KBM-7 (cell line): ENCODE results near the gene CFHR3.
"Not testable (repeated sequence)": the region's sequence is repeated elsewhere in the genome, so short reads cannot be mapped to it uniquely, and the experiment has no call there.

Experiments used
- DNase-seq: peaks from one replicate; pipeline ENCODE4 v3.0.0-alpha.2; 2015
- in situ Hi-C: fragments of 300-500 bp; cut with MboI; formaldehyde crosslinking; loops from 2 replicates; pipeline ENCODE4 v1.14.3; 2020; ENCODE audit warnings: low sequenced_read_pairs, low pct_unique_long_range_greater_than_20kb, mixed read lengths

Gene CFHR3

GRCh38 chr1:196774603-196775002 is at the start of gene CFHR3:
Gene CFHR3 (plus strand): TSS chr1:196774840. CDS start chr1:196774887, 47 bp downstream.
- in situ Hi-C loops = no loop called here
- DNase-seq = no peak

DNA sequence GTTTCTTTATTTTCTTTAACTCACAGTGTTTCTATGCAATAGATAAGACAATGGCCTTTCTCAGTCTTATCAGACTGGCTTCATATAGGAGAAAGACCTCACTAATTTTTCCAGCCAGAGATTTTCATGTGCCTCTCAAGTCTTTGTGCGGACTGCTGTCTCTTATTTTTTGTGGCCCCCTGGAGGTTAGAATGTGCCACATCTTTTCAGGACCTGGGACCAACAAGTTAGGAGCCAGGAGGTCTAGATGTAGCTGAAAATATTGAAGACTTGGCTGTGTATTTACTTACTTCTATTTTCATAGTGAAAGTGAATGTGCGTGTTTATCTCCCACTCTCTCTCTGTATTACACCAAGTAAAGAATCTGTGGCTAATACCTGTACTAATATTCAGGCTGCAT is 42.1 kb upstream of the CFHR3 start:
- no peak for DNase-seq
- in situ Hi-C loops = no loop called here

DNA sequence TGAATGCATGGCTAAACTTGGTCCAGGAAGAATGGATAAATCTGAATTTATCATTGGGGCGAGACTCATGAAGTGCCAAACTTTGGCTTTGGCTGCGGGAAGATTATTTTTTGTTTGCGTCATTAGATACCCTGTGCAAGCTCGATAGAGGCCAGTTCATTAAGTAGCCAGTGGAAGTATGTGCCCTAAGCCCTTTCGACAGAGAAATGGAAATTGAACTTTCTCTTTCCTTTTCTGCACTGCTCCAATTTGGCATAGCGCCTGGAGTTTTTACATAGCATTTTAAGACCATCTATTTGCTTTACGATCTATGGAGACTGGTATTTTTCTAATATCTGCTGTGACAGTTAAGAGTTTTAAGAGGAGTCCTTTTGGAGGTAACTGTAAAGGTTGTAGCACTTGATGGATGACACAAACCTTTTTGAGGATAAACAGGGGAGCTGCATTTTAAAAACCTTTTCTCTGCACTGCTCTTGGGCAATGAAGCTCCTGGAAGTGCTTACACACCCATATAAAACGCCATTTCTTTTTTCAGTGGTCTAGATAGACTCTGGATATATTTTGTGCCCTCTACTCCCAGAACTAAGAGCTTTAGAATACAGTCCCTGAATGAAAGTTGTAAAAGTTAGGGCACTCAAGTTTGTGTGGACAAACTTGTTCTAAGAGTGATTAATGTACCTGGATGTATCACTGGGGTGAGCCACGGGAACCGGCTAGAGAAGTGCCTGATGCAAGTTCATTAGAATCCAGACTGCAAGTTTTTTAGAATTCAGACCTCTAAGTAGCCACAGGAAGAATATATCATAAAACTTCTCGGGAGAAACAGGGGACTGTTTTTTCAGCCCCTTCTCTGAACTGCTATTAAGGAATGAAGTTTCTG is 41.3 kb upstream of the CFHR3 start:
- no peak for DNase-seq
- in situ Hi-C loops = no loop called here

DNA sequence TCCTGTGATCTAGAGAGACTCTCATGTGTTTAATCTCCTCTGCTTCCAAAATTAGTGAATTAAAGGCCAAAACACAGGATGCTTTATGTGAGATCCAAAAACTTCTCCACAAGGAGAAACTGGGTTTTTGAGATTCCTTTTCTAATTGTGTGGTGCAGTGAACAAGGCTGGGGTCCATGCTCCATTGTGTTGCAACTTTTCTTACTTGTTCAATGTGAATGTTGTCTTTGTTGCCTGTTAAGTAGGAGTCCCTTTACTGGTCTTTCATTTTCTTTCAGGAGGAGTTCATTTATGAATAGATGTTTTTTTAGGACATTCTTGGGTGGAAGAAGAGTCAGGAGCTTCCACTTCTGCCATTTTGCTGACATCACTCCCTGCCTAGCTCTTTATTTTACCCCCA is 40.6 kb upstream of the CFHR3 start:
- in situ Hi-C loops = no loop called here

DNA sequence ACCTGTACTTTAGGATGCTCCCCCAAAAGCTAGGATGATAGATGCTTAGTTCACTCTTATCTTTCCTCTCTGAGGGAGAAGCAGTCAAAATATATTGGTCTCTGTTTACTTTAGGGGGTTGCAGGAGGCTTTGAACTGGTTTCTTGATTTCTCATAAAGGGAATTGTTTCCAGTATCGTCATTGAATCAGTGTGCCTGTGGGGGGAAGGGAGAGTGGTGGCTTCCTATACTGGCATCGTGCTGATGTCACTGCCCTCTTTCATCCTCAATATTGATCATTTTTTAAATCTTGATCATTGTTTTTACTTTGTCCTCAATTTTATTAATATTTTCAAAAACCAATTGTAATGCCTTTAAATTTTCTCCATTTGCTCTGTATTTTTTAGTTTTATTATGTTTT is 40.2 kb upstream of the CFHR3 start:
- in situ Hi-C loops = no loop called here
- DNase-seq = no peak

More for the DNA sequence above, 40.6 kb upstream of the CFHR3 start:
- DNase-seq = no peak

DNA sequence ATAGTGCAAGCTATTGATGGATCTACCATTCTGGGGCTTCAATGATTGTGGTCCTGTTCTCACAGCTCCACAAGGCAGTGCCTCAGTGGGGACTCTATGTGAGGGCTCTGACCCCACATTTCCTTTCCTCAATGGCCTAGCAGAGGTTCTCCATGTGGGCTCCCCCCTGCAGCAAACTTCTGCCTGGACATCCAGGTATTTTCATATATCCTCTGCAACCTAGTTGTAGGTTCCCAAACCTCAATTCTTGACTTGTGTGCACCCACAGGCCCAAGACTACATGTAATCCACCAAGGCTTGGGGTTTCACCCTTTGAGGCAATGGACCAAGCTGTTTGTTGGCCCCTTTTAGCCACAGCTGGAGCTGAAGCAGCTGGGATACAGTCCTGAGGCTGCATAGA is 35.9 kb upstream of the CFHR3 start:
- no peak for DNase-seq
- in situ Hi-C loops = no loop called here

- in situ Hi-C loops = not testable (repeated sequence)
- peak; percentile 51 for DNase-seq
Measured at GRCh38 chr1:196743244-196743643, 31.4 kb upstream of the CFHR3 start.

DNA sequence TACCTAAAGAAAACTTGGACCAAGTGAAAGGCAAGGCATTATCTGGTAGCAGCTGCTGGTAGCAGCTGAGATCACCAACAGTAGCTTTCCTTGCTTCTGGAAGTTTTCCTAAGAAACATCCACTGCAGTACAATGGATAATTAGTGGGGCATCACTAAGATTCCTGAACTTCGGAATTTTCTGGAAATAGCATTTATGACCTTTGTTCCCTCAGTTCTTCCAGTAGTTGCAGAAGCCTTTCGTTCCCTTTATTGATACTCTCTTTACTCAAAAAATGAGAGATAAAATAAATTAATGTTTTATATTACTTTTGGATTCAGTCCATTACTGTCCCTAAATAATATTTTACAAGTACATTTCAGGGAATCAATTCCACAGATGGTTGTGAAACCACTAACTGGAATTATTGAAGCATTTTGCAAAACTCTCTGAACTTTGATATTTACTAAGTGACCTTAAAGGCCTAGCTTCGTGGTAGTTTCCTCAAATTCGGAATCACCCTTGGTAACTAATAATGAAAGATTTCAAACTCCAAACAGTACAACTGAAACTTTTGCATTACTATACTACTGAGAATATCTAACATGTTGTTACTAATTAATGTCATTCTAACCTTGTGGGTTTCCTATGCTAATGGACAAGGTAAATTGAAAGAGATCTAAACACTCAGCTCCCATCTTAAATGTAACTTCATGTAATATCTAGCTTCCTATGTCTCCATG is 9.5 kb upstream of the CFHR3 start:
- DNase-seq, in situ Hi-C loops: not testable (repeated sequence)

DNA sequence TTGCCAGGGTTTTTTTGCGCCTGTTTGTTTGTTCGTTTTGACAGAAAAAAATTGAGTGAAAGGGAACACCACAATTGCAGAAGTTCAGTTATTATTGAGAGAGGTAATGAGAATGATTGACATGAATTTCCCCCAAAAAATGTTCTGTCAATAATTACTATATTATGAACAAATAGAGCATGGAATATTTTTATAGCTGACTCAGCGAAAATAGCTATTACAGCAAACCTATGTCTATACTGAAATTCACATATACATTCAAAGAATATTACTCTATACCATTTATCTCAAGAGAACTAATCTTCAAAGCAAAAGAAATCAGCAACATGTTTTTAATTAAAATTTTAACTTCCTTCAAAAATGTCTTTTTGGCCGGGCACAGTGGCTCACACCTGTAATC is 4.8 kb upstream of the CFHR3 start:
- DNase-seq, in situ Hi-C loops: not testable (repeated sequence)

DNA sequence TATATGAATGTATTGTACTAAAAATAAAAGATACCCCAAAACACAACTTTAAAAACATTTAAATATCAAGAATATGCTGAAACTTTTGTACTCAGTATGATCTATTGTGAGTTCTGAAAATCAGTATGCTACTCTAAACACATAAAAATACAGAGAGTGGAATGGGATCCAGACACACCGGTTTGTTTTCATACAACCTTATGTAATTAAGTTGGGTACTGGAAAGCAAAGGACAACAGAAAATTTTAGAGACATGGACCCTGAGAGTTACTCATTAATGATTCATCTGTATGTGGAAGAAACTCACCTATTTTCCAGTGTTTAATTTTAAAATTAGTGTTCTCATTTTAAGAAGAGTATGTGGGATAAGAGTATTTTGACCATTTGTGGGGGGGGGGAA is 927 bp upstream of the CFHR3 start:
- in situ Hi-C loops = no loop called here
- no peak for DNase-seq

GRCh38 chr1:196774175-196774574 is 465 bp upstream of the CFHR3 start:
- in situ Hi-C loops = no loop called here
- DNase-seq = no peak

- DNase-seq = no peak
- in situ Hi-C loops = no loop called here
Measured at GRCh38 chr1:196777603-196778002, 3.0 kb downstream of the CFHR3 start.

- in situ Hi-C loops = no loop called here
- no peak for DNase-seq
Measured at GRCh38 chr1:196779093-196779492, 4.5 kb downstream of the CFHR3 start.

GRCh38 chr1:196791252-196791651 is 16.6 kb downstream of the CFHR3 start:
- DNase-seq, in situ Hi-C loops: not testable (repeated sequence)

DNA sequence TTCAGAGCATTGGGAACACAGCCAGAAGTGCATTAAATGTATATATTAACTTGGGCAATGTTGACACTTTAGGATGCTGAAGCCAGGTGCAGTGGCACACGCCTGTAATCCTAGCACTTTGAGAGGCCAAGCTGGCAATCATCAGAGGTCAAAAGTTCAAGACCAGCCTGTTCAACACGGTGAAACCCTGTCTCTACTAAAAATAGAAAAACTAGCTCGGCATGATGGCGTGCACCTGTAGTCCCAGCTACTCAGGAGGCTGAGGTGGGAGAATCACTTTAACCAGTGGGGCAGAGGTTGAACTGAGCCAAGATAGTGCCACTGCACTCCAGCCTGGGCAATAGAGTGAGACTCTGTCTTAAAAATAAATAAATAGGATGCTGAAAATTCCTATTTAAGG is 19.5 kb downstream of the CFHR3 start:
- DNase-seq, in situ Hi-C loops: not testable (repeated sequence)

DNA sequence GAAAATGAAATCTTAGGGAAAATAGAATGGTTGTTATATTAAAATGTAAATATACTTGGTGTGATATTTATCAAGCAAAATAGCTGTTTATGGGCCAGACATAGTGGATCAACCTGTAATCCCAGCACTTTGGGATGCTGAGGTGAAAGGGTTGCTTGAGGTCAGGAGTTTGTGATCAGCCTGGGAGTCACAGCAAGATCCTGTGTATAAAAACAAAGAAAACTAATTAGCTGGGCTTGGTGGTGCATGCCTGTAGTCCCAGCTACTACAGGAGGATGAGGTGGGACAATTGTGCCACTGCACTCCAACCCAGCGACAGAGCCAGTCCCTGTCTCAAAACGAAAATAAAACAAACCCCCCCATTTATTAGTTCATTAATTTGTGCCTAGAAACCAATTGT is 23.3 kb downstream of the CFHR3 start:
- no peak for DNase-seq
- in situ Hi-C loops = loop anchor here (5.0 kb wide), 1 partner anchor 124 kb away; no protein-coding TSS in a partner anchor

- in situ Hi-C loops, DNase-seq: not testable (repeated sequence)
Measured at GRCh38 chr1:196801920-196802319, 27.3 kb downstream of the CFHR3 start.

DNA sequence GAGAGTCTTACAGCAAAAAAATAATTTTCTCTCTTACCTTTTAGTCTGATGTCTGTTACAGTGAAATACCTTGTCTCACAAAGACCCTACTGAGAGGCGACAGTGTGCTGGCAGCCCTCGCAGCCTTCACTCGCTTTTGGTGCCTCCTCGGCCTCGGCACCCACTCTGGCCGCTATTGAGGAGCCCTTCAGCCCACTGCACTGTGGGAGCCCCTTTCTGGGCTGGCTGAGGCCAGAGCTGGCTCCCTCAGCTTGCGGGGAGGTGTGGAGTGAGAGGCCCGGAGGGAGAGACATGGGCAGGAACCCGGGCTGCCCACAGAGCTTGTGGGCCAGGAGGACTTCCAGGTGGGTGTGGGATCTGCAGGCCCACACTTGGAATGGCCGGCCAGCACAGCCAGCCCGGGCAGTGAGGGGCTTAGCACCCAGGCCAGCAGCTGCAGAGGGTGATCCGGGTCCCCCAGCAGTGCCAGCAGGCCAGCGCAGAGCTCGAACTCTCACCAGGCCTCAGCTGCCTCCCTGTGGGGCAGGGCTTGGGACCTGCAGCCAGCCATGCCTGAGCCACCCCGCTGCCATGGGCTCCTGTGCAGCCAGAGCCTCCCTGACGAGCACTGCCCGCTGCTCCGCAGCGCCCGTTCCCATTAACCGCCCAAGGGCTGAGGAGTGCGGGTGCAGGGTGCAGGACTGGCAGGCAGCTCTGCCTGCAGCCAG is 34.0 kb downstream of the CFHR3 start:
- DNase-seq = no peak
- in situ Hi-C loops = no loop called here

DNA sequence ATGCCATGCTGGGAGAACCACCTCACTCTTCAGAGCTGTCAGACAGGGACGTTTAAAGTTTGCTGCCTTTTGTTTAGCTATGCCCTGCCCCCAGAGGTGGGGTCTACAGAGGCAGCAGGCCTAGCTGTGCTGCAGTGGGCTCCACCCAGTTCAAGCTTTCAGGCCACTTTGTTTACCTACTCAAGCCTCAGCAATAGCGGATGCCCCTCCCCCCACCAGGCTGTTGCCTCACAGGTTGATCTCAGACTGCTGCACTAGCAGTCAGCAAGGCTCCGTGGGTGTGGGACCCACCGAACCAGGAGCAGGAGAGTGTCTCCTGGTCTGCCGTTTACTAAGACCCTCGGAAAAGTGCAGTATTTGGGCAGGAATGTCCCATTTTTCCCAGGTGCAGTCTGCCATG is 42.8 kb downstream of the CFHR3 start:
- in situ Hi-C loops, DNase-seq: not testable (repeated sequence)

- in situ Hi-C loops, DNase-seq: not testable (repeated sequence)
Measured at GRCh38 chr1:196819531-196819930, 44.9 kb downstream of the CFHR3 start, which contains the start of gene CFHR1. Gene CFHR1 (plus strand): TSS chr1:196819731. CDS start chr1:196819845, 114 bp downstream.
